Activated CD4-positive, alpha-beta T cell treated with anti-CD3 and anti-CD28 coated beads for 36 hours (primary cell): Measurements from ENCODE around the gene GAS2. TPM values are rescaled to one million over a fixed set of nuclear protein-coding genes. Genes with fewer than 3 reads are reported as not detected.

Source experiments
- ATAC-seq: fragments of 200-7000 bp; cut with Tn5 transposase; one replicate; pipeline ENCODE4 v1.10.0; 2021; ENCODE audit warnings: mild to moderate bottlenecking, moderate library complexity
- CTCF ChIA-PET: fragments of 350-600 bp; sonication (Branson Sonifier 250); formaldehyde crosslinking; loops from one replicate; lab custom pipeline; 2021; ENCODE audit warnings: antibody characterized with exemption; lab: Charles Lee
- POLR2A ChIA-PET: fragments of 350-600 bp; sonication (Branson Sonifier 250); formaldehyde crosslinking; loops from one replicate; lab custom pipeline; 2021; ENCODE audit warnings: antibody characterized with exemption, inconsistent platforms; lab: Charles Lee
- DNase-seq: peaks from one replicate; pipeline ENCODE4 v3.0.0-alpha.2; 2020
- H3K27ac Mint-ChIP-seq: one replicate; pipeline ENCODE4 v1.8.0; 2021; ENCODE audit warnings: mixed read lengths
- H3K27me3 Mint-ChIP-seq: one replicate; pipeline ENCODE4 v1.8.0; 2021; ENCODE audit warnings: mixed read lengths
- H3K36me3 Mint-ChIP-seq: one replicate; pipeline ENCODE4 v1.8.0; 2021; ENCODE audit warnings: low read depth, mixed read lengths
- H3K4me1 Mint-ChIP-seq: one replicate; pipeline ENCODE4 v1.8.0; 2021; ENCODE audit warnings: mixed read lengths
- H3K4me3 Mint-ChIP-seq: one replicate; pipeline ENCODE4 v1.8.0; 2021; ENCODE audit warnings: mild to moderate bottlenecking, moderate library complexity, mixed read lengths
- H3K9me3 Mint-ChIP-seq: one replicate; pipeline ENCODE4 v1.8.0; 2021; ENCODE audit warnings: low read depth, mixed read lengths
- intact Hi-C, 2 experiments: fragments of 100-400 bp; cut with DNase I in 1 of 2; cut with micrococcal nuclease in 1 of 2; formaldehyde crosslinking; loops; one replicate each; pipeline versions ENCODE4 v1.14.2 to v1.15.1; 2022 to 2024; cut with DNase I, micrococcal nuclease
- total RNA-seq, 2 experiments: library from RNA; stranded (reverse); gene quantifications; one replicate each; pipeline ENCODE4 v1.2.3, GENCODE V29; 2021

The GAS2 gene
- total RNA-seq, 2 experiments from 2014 or later = 1.3 to 1.4 TPM

- intact Hi-C loops = loop anchor here (2.0 kb wide), 2 partner anchors 126 to 204 kb away; partner anchors contain the start of gene FANCF (in 1 of the 2)
- no peak for ATAC-seq
- no peak for DNase-seq
- Mint-ChIP-seq H3K27me3 (no peaks in the 10 kb centered on the region), H3K27ac (peak overlapping the region; percentile 84), H3K4me1 (peaks cover 12% of the 10 kb centered on the region), H3K4me3 (peak overlapping the region; percentile 89), H3K36me3 (peaks cover 26% of the 10 kb centered on the region), H3K9me3 (no peaks in the 10 kb centered on the region)
- ChIA-PET POLR2A (interaction anchor here (1.7 kb wide), 1 partner anchor 15 kb away, joined by 4 read pairs; no protein-coding TSS in a partner anchor), CTCF (interaction anchor here (0.9 to 1.4 kb wide), 3 partner anchors 31 to 202 kb away, joined by 3 to 6 read pairs (median 3); no protein-coding TSS in a partner anchor)
These were observed 162.0 kb downstream of the GAS2 start for GRCh38 chr11:22828373-22828772.

- H3K36me3 Mint-ChIP-seq = peaks cover 21% of the 10 kb centered on the region
- ChIA-PET CTCF (interaction anchor here (0.7 to 1.4 kb wide), 10 partner anchors 14 to 206 kb away, joined by 3 to 6 read pairs (median 3); partner anchors contain the start of gene FANCF), POLR2A (interaction anchor here (0.7 to 1.7 kb wide), 3 partner anchors 8 to 32 kb away, joined by 3 to 4 read pairs (median 3); no protein-coding TSS in a partner anchor)
- intact Hi-C loops = loop anchor here (1.0 to 2.0 kb wide), 3 partner anchors 127 to 205 kb away; partner anchors contain the start of gene FANCF (in 2 of the 2)
- peak within 1 kb of the TSS; percentile 85 for H3K27ac Mint-ChIP-seq
- ATAC-seq (peak; percentile 92), DNase-seq (peak; percentile 97)
- peaks cover 12% of the 10 kb centered on the region for H3K4me1 Mint-ChIP-seq
- H3K27me3 Mint-ChIP-seq = no peaks in the 10 kb centered on the region
- no peaks in the 10 kb centered on the region for H3K9me3 Mint-ChIP-seq
- H3K4me3 Mint-ChIP-seq = peak within 1 kb of the TSS; percentile 89
These were observed 163.0 kb downstream of the GAS2 start, which contains the start of gene SVIP for GRCh38 chr11:22829231-22830081. Gene SVIP (minus strand): TSS chr11:22829801. CDS start chr11:22829748, 53 bp downstream.

- ChIA-PET POLR2A (interaction anchor here (1.7 kb wide), 1 partner anchor 16 kb away, joined by 4 read pairs; no protein-coding TSS in a partner anchor), CTCF (interaction anchor here (0.8 to 1.4 kb wide), 6 partner anchors 15 to 207 kb away, joined by 3 to 6 read pairs (median 4); partner anchors contain the start of gene FANCF)
- peak overlapping the region; percentile 89 for H3K4me3 Mint-ChIP-seq
- DNase-seq (no peak), ATAC-seq (no peak)
- intact Hi-C loops = no loop called here
- H3K4me1 Mint-ChIP-seq = peaks cover 12% of the 10 kb centered on the region
- peaks cover 17% of the 10 kb centered on the region for H3K36me3 Mint-ChIP-seq
- no peaks in the 10 kb centered on the region for H3K9me3 Mint-ChIP-seq
- H3K27me3 Mint-ChIP-seq = no peaks in the 10 kb centered on the region
- H3K27ac Mint-ChIP-seq = peak overlapping the region; percentile 37
These were observed 163.6 kb downstream of the GAS2 start for GRCh38 chr11:22830082-22830414.

- Mint-ChIP-seq H3K36me3 (peaks cover 5% of the 10 kb centered on the region), H3K27ac (no peak overlapping the region), H3K4me3 (no peak overlapping the region), H3K27me3 (no peaks in the 10 kb centered on the region), H3K4me1 (peaks cover 10% of the 10 kb centered on the region), H3K9me3 (no peaks in the 10 kb centered on the region)
- DNase-seq (no peak), ATAC-seq (no peak)
- intact Hi-C loops = no loop called here
- ChIA-PET POLR2A (no interaction called here), CTCF (interaction anchor here (1.3 kb wide), 1 partner anchor 45 kb away, joined by 3 read pairs; no protein-coding TSS in a partner anchor)
These were observed 166.1 kb downstream of the GAS2 start for GRCh38 chr11:22832315-22833015.

GRCh38 chr11:22846726-22847125 lies 180.3 kb downstream of the GAS2 start:
- Mint-ChIP-seq H3K9me3 (no peaks in the 10 kb centered on the region), H3K36me3 (peaks cover 5% of the 10 kb centered on the region), H3K27me3 (no peaks in the 10 kb centered on the region), H3K4me3 (no peak overlapping the region), H3K27ac (no peak overlapping the region), H3K4me1 (peaks cover 3% of the 10 kb centered on the region)
- ChIA-PET CTCF (no interaction called here), POLR2A (no interaction called here)
- ATAC-seq (no peak), DNase-seq (no peak)
- intact Hi-C loops = no loop called here

- ChIA-PET CTCF (interaction anchor here (1.0 kb wide), 1 partner anchor 24 kb away, joined by 5 read pairs; no protein-coding TSS in a partner anchor), POLR2A (no interaction called here)
- no peak for DNase-seq
- Mint-ChIP-seq H3K27ac (no peak overlapping the region), H3K36me3 (peaks cover 4% of the 10 kb centered on the region), H3K9me3 (no peaks in the 10 kb centered on the region), H3K4me3 (no peak overlapping the region), H3K4me1 (no peaks in the 10 kb centered on the region), H3K27me3 (no peaks in the 10 kb centered on the region)
- no peak for ATAC-seq
- intact Hi-C loops = no loop called here
These were observed 185.1 kb downstream of the GAS2 start for GRCh38 chr11:22851477-22851876.

- Mint-ChIP-seq H3K27ac (no peak overlapping the region), H3K9me3 (no peaks in the 10 kb centered on the region), H3K27me3 (no peaks in the 10 kb centered on the region), H3K36me3 (no peaks in the 10 kb centered on the region), H3K4me3 (no peak overlapping the region), H3K4me1 (no peaks in the 10 kb centered on the region)
- DNase-seq (no peak), ATAC-seq (no peak)
- ChIA-PET CTCF (interaction anchor here (1.1 kb wide), 1 partner anchor 16 kb away, joined by 3 read pairs; no protein-coding TSS in a partner anchor), POLR2A (no interaction called here)
- intact Hi-C loops = no loop called here
These were observed 193.3 kb downstream of the GAS2 start for GRCh38 chr11:22859756-22860155.

- Mint-ChIP-seq H3K4me3 (no peak within 1 kb of the TSS), H3K36me3 (no peaks in the 10 kb centered on the region), H3K27ac (no peak within 1 kb of the TSS), H3K9me3 (no peaks in the 10 kb centered on the region), H3K4me1 (no peaks in the 10 kb centered on the region), H3K27me3 (no peaks in the 10 kb centered on the region)
- POLR2A ChIA-PET = no interaction called here
- CTCF ChIA-PET = interaction anchor here (0.7 to 1.2 kb wide), 2 partner anchors 16 to 825 kb away, joined by 3 to 5 read pairs; no protein-coding TSS in a partner anchor
- ATAC-seq (no peak), DNase-seq (no peak)
- intact Hi-C loops = no loop called here
These were observed 193.8 kb downstream of the GAS2 start, which contains the start of gene CCDC179 for GRCh38 chr11:22860241-22860640. Gene CCDC179 (minus strand): TSS chr11:22860474. CDS start chr11:22860421, 53 bp downstream.

Other genes with a start within 250 kb of the GAS2 start
- gene FANCF, start 40.8 kb upstream of the GAS2 start, total RNA-seq = 10 to 100 TPM; 10.3 to 13.7 TPM
- 10 to 100 TPM; 47.4 to 69.9 TPM for gene SVIP, start 163.2 kb downstream of the GAS2 start, total RNA-seq
- gene CCDC179, start 193.9 kb downstream of the GAS2 start, total RNA-seq = not detected